OCI-LY1 (cell line): Measurements from ENCODE around the gene GSG1L.

Source experiments
- CTCF ChIP-seq: fragments of 200-600 bp; sonication (generic), shearing (Covaris generic); IDR thresholded peaks from 2 replicates; pipeline ENCODE4 v1.5.1; 2017; ENCODE audit warnings: mild to moderate bottlenecking, antibody characterized with exemption, low read length, moderate library complexity, mixed read lengths
- EZH2 ChIP-seq: fragments of 200-600 bp; sonication (generic), shearing (Covaris generic); IDR thresholded peaks from 2 replicates; pipeline ENCODE4 v1.8.0; 2017; ENCODE audit warnings: borderline replicate concordance, mixed run types, mild to moderate bottlenecking, antibody characterized with exemption, low read length, moderate library complexity, mixed read lengths

DNA sequence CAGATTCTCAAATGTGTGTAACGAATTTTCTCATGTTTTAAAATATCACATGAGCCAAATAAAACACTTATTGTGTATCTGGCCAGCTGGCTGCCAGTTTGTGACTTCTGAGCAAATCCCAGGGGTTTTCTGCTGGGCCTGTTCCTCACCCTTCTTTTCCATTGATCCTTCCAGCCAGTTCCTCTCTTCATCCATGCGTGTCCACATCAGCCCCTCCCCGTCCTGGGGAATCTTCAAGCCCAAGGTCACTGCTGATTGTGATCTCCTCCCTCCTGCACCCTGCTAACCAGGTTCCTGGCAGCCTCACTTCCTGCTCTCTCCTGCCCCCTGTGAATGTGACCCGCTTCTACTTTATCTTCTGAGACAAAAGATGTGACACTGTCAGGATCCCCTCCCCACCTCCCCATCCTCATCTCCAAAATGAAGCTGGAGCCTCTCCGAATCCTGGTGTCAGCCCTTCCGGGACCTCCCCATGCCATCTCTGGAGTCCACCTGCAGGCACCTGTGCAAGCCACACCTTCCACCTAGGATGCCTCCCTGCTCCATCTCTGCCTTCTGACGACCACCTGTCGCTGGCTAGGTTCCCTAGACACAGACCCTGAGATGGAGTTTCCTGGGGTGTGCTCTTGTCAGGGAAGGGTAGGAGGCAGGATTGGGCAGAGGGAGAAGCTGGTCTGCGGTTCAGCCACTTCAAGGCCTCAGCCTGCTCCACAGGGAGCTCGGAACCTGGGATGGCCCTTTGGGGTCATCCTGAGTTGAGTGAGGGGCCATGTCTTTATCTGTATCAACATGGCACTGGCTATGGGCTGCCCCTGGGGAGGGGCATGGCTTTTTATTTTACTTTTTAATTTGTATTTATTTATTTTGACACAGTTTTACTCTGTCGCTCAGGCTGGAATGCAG, 308.5 kb downstream of the GSG1L start:
- TF ChIP-seq CTCF (peak; percentile 14; the same call in 1 of the 2 replicates), EZH2 (no peak)
